PC-9 (cell line): ENCODE measurements around the gene CSRNP2. TPM values are rescaled to one million over a fixed set of nuclear protein-coding genes. Genes with fewer than 3 reads are reported as not detected.

ENCODE experiments used
- BruUV-seq: library from RNA; stranded (reverse); fragments of 400-500 nt; replicated peaks from 2 replicates; lab custom pipeline; 2021; lab: Mats Ljungman, UMichigan
- CTCF ChIA-PET: fragments of 300-600 bp; sonication (Branson Sonifier 250); formaldehyde crosslinking; loops from one replicate; lab custom pipeline; 2022; ENCODE audit warnings: antibody characterized with exemption; lab: Charles Lee
- POLR2A ChIA-PET: fragments of 300-600 bp; sonication (Branson Sonifier 250); formaldehyde crosslinking; loops from one replicate; lab custom pipeline; 2022; ENCODE audit warnings: antibody characterized with exemption; ENCODE audit not compliant: unreplicated experiment; lab: Charles Lee
- DNase-seq, 2 experiments: peaks; one replicate each; pipeline versions ENCODE4 v3.0.0 to v3.0.0-alpha.2; 2015 to 2022; ENCODE audit warnings: mixed read lengths in 1 of 2
- H2AFZ ChIP-seq: fragments of 200-600 bp; sonication (generic); 2 replicates; pipeline ENCODE4 v1.8.1; 2017; ENCODE audit warnings: antibody characterized with exemption
- H3F3A ChIP-seq: fragments of 200-600 bp; sonication (generic); 2 replicates; pipeline ENCODE4 v1.8.1; 2017; ENCODE audit warnings: antibody characterized with exemption, mild to moderate bottlenecking, low read depth; ENCODE audit not compliant: insufficient read depth
- H3K27ac ChIP-seq: fragments of 200-600 bp; sonication (generic); 2 replicates; pipeline ENCODE4 v1.6.1; 2016; ENCODE audit warnings: mixed run types
- H3K27me3 ChIP-seq: fragments of 200-600 bp; sonication (generic); 2 replicates; pipeline ENCODE4 v1.6.1; 2016; ENCODE audit warnings: low read depth, mixed run types; ENCODE audit not compliant: insufficient read depth
- H3K36me3 ChIP-seq: fragments of 200-600 bp; sonication (generic); 2 replicates; pipeline ENCODE4 v1.6.1; 2016; ENCODE audit warnings: low read depth, mixed run types
- H3K4me1 ChIP-seq: fragments of 200-600 bp; sonication (generic); replicated peaks from 2 replicates; pipeline ENCODE4 v1.6.1; 2016; ENCODE audit warnings: mixed run types; ENCODE audit not compliant: insufficient read depth
- H3K4me2 ChIP-seq: fragments of 200-600 bp; sonication (generic); 2 replicates; pipeline ENCODE4 v1.6.1; 2017; ENCODE audit warnings: mixed run types
- H3K4me3 ChIP-seq: fragments of 200-600 bp; sonication (generic); 2 replicates; pipeline ENCODE4 v1.6.1; 2016; ENCODE audit warnings: mixed run types
- H3K79me2 ChIP-seq: fragments of 200-600 bp; sonication (generic); 2 replicates; pipeline ENCODE4 v1.6.1; 2017; ENCODE audit warnings: low read depth, mixed run types
- H3K9me2 ChIP-seq: fragments of 200-600 bp; sonication (generic); 2 replicates; pipeline ENCODE4 v1.8.1; 2017; ENCODE audit warnings: mild to moderate bottlenecking; ENCODE audit not compliant: insufficient read depth
- H3K9me3 ChIP-seq: fragments of 200-600 bp; sonication (generic); 2 replicates; pipeline ENCODE4 v1.8.1; 2016; ENCODE audit warnings: low read depth; ENCODE audit not compliant: insufficient read depth
- H4K20me1 ChIP-seq: fragments of 200-600 bp; sonication (generic); 2 replicates; pipeline ENCODE4 v1.8.1; 2017; ENCODE audit not compliant: insufficient read depth
- EZH2 ChIP-seq: fragments of 200-600 bp; sonication (generic); IDR thresholded peaks from 2 replicates; pipeline ENCODE4 v1.8.0; 2017; ENCODE audit warnings: antibody characterized with exemption, low read depth
- intact Hi-C: fragments of 100-400 bp; cut with micrococcal nuclease; formaldehyde crosslinking; loops from one replicate; pipeline ENCODE4 v1.10.0; 2022; ENCODE audit not compliant: unreplicated experiment
- total RNA-seq: library from RNA; stranded (reverse); gene quantifications from 2 replicates; pipeline ENCODE4 v1.2.3, GENCODE V29; 2021
- TF ChIP-seq, protein P1 (sequence below): fragments of 200-600 bp; sonication (generic); conservative IDR thresholded peaks from 2 replicates; pipeline ENCODE4 v1.6.1; 2017; ENCODE audit warnings: mixed run types, antibody characterized with exemption, mild to moderate bottlenecking, moderate library complexity

CSRNP2 gene
- total RNA-seq, 1 experiment from 2014 or later: 19.3 TPM

DNA sequence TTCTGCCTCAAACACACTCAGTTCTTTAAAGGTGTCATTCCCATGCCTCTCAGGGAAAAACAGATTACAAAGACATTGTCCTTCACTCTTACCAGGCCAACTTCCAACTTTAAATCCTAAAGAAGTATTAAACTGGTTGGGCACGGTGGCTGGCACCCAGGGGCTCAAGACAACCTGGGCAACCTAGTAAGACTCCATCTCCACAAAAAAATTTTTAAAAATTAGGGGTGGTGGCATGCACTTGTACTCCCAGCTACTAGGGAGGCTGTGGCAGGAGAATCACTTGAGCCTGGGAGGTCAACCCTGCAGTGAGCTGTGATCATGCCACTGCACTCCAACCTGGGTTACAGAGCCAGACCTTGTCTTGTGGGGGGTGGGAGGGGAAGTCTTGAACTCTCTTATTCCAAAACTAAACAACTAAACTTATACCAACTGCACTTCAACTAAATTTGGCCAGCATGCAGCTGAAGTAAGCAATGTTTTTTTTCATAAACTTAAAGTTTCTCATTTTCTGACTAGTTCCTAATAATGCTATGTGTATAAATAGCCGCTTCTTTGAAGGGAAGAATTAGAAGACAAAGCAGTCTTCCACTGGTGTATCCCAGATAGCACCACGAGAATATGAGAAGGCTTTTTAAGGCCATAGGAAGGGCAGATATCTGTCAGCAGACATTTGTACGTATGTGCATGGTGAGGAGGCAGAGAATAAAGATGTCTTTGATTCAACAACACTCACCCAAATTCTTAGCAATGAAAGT is 59.6 kb downstream of the CSRNP2 start:
- peaks cover 40% of the 10 kb centered on the region for H3F3A ChIP-seq
- BruUV-seq: no TSS peak
- peaks cover 39% of the 10 kb centered on the region for H3K4me1 ChIP-seq
- H3K4me2 ChIP-seq: peak overlapping the region; percentile 91
- H2AFZ ChIP-seq: peak overlapping the region; percentile 78
- H3K36me3 ChIP-seq: no peaks in the 10 kb centered on the region
- H3K27ac ChIP-seq: peak overlapping the region; percentile 96
- no peak for TF ChIP-seq EZH2
- TF ChIP-seq, protein P1, sequence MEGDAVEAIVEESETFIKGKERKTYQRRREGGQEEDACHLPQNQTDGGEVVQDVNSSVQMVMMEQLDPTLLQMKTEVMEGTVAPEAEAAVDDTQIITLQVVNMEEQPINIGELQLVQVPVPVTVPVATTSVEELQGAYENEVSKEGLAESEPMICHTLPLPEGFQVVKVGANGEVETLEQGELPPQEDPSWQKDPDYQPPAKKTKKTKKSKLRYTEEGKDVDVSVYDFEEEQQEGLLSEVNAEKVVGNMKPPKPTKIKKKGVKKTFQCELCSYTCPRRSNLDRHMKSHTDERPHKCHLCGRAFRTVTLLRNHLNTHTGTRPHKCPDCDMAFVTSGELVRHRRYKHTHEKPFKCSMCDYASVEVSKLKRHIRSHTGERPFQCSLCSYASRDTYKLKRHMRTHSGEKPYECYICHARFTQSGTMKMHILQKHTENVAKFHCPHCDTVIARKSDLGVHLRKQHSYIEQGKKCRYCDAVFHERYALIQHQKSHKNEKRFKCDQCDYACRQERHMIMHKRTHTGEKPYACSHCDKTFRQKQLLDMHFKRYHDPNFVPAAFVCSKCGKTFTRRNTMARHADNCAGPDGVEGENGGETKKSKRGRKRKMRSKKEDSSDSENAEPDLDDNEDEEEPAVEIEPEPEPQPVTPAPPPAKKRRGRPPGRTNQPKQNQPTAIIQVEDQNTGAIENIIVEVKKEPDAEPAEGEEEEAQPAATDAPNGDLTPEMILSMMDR: no peak
- ChIA-PET CTCF (interaction anchor here (0.6 kb wide), 2 partner anchors 109 to 238 kb away, joined by 4 to 5 read pairs; no protein-coding TSS in a partner anchor), POLR2A (no interaction called here)
- no peaks in the 10 kb centered on the region for H3K9me3 ChIP-seq
- DNase-seq: peak in 1 of 2 experiments; percentile 67
- H3K9me2 ChIP-seq: no peaks in the 10 kb centered on the region
- H3K4me3 ChIP-seq: peak overlapping the region; percentile 77
- H3K27me3 ChIP-seq: no peaks in the 10 kb centered on the region
- 0 out of 2 replicates have a peak, but pooled peaks cover 8% of the 10 kb centered on the region for H4K20me1 ChIP-seq
- H3K79me2 ChIP-seq: peaks cover 72% of the 10 kb centered on the region
- intact Hi-C loops: loop anchor here (1.0 to 10.0 kb wide), 3 partner anchors 24 to 238 kb away; partner anchors contain the start of gene LETMD1

DNA sequence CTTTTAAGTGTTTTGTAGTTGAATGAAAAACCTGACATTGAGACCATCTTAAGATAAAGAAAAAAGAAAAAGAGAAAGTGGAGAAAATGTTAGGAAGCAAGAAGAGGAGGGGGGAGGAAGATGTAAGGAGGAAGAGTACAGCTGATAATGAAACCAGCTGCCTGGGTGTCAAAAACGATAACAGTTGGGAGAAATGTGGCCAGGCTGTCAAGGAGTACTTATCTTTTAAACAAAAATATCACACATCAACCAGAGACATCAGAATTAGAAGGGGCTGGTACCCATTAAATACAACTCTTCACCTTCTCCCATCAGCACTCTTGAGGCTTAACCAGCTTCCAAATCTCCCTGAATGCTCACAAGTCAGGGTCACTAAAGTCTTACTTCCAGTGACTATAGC is 61.7 kb downstream of the CSRNP2 start:
- Histone ChIP-seq H3F3A (peaks cover 24% of the 10 kb centered on the region), H3K36me3 (no peaks in the 10 kb centered on the region), H4K20me1 (0 out of 2 replicates have a peak, but pooled peaks cover 8% of the 10 kb centered on the region), H3K9me3 (no peaks in the 10 kb centered on the region), H2AFZ (no peak overlapping the region), H3K27ac (no peak overlapping the region), H3K4me1 (peaks cover 20% of the 10 kb centered on the region), H3K27me3 (no peaks in the 10 kb centered on the region), H3K4me3 (no peak overlapping the region), H3K4me2 (no peak overlapping the region), H3K79me2 (peaks cover 87% of the 10 kb centered on the region), H3K9me2 (no peaks in the 10 kb centered on the region)
- intact Hi-C loops: loop anchor here (10.0 kb wide), 1 partner anchor 97 kb away; a partner anchor contains a TSS
- ChIA-PET POLR2A (no interaction called here), CTCF (no interaction called here)
- no TSS peak for BruUV-seq
- DNase-seq: no peak
- no peak for TF ChIP-seq EZH2
- TF ChIP-seq, protein P1: no peak

DNA sequence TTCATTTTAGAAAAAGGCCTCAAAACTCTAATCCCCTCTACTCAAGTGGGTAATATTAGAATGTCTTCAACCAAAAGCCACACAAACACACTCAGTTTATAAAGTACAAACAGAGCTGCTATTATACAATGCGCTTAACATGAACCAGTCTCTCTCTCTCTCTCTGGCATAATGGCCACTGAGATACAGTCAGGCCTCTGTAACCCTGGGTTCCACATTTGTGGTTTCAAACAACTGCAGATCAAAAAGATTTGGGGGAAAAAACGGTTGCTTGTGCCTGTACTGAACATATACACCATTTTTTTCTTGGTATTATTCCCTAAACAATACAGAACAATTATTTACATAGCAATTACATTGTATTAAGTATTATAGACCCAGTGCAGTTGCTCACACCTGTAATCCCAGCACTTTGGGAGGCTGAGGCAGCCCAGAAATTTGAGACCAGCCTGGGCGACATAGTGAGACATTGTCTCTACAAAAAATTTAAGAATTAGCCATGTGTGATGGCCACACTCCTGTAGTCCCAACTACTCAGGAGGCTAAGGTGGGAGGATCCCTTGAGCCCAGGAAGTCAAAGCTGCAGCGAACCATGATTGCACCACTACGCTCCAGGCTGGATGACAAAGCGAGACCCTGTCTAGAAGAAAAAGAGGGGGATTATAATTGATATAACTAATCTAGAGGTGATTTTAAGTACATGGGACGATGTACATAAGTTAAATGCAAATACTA is 62.8 kb downstream of the CSRNP2 start:
- Histone ChIP-seq H3K36me3 (no peaks in the 10 kb centered on the region), H3K4me1 (peaks cover 17% of the 10 kb centered on the region), H2AFZ (no peak overlapping the region), H3K4me2 (no peak overlapping the region), H4K20me1 (0 out of 2 replicates have a peak, but pooled peaks cover 8% of the 10 kb centered on the region), H3K27me3 (no peaks in the 10 kb centered on the region), H3K79me2 (peaks cover 90% of the 10 kb centered on the region), H3K27ac (no peak overlapping the region), H3F3A (peaks cover 22% of the 10 kb centered on the region), H3K4me3 (no peak overlapping the region), H3K9me3 (no peaks in the 10 kb centered on the region), H3K9me2 (no peaks in the 10 kb centered on the region)
- intact Hi-C loops: loop anchor here (10.0 kb wide), 1 partner anchor 96 kb away; a partner anchor contains a TSS
- no TSS peak for BruUV-seq
- ChIA-PET POLR2A (no interaction called here), CTCF (no interaction called here)
- no peak for TF ChIP-seq EZH2
- TF ChIP-seq, protein P1: no peak
- DNase-seq: no peak
